DOHH2 (cell line): ENCODE data around the gene CERS3.

Experiments
- H3F3A ChIP-seq: fragments of 200-600 bp; sonication (generic), shearing (Covaris generic); 2 replicates; pipeline ENCODE4 v1.6.0; 2016; ENCODE audit warnings: antibody characterized with exemption, mild to moderate bottlenecking; ENCODE audit not compliant: control insufficient read depth, insufficient read depth
- H3K27ac ChIP-seq: fragments of 200-600 bp; sonication (generic); 2 replicates; pipeline ENCODE4 v1.5.1; 2014; ENCODE audit warnings: low read depth, mild to moderate bottlenecking, low read length, moderate library complexity
- H3K27me3 ChIP-seq: fragments of 200-600 bp; sonication (generic); 2 replicates; pipeline ENCODE4 v1.6.1; 2014; ENCODE audit warnings: mild to moderate bottlenecking, low read length, mixed read lengths; ENCODE audit not compliant: control insufficient read depth
- H3K36me3 ChIP-seq: fragments of 200-600 bp; sonication (generic); 2 replicates; pipeline ENCODE4 v1.6.1; 2014; ENCODE audit warnings: mild to moderate bottlenecking, low read length, moderate library complexity, mixed read lengths; ENCODE audit not compliant: control insufficient read depth
- H3K4me1 ChIP-seq: fragments of 200-600 bp; sonication (generic); 2 replicates; pipeline ENCODE4 v1.6.1; 2014; ENCODE audit warnings: mild to moderate bottlenecking, low read length, mixed read lengths; ENCODE audit not compliant: control insufficient read depth
- H3K4me2 ChIP-seq: fragments of 200-600 bp; sonication (generic); 2 replicates; pipeline ENCODE4 v1.6.0; 2014; ENCODE audit warnings: mild to moderate bottlenecking, low read length, moderate library complexity
- H3K4me3 ChIP-seq: fragments of 200-600 bp; sonication (generic); 2 replicates; pipeline ENCODE4 v1.5.1; 2014; ENCODE audit warnings: mild to moderate bottlenecking, low read length, mixed read lengths
- H3K79me2 ChIP-seq: fragments of 200-600 bp; sonication (generic); 2 replicates; pipeline ENCODE4 v1.6.1; 2014; ENCODE audit warnings: mild to moderate bottlenecking, low read length, mixed read lengths; ENCODE audit not compliant: control insufficient read depth
- H3K9me2 ChIP-seq: fragments of 200-600 bp; sonication (generic); replicated peaks from 2 replicates; pipeline ENCODE4 v1.6.1; 2014; ENCODE audit warnings: mild to moderate bottlenecking, low read length, mixed read lengths; ENCODE audit not compliant: control insufficient read depth
- H3K9me3 ChIP-seq: fragments of 200-600 bp; sonication (generic); 2 replicates; pipeline ENCODE4 v1.6.1; 2014; ENCODE audit warnings: antibody characterized with exemption, low read length, mixed read lengths; ENCODE audit not compliant: control insufficient read depth, insufficient read depth
- H4K20me1 ChIP-seq: fragments of 200-600 bp; sonication (generic); 2 replicates; pipeline ENCODE4 v1.6.0; 2014; ENCODE audit warnings: low read depth, mild to moderate bottlenecking, antibody characterized with exemption, low read length, moderate library complexity; ENCODE audit not compliant: control insufficient read depth, insufficient read depth
- EZH2phosphoT487 ChIP-seq: fragments of 200-600 bp; sonication (generic); IDR thresholded peaks from 2 replicates; pipeline ENCODE4 v1.6.1; 2017; ENCODE audit warnings: borderline replicate concordance, mild to moderate bottlenecking, antibody characterized with exemption, low read length, moderate library complexity, mixed read lengths
- TF ChIP-seq, protein P1 (sequence below): fragments of 200-600 bp; sonication (generic); IDR thresholded peaks from one replicate; pipeline ENCODE4 v1.5.1; 2014; ENCODE audit warnings: antibody characterized with exemption, mild to moderate bottlenecking, low read depth, low read length; ENCODE audit not compliant: poor library complexity, severe bottlenecking

Gene CERS3

DNA sequence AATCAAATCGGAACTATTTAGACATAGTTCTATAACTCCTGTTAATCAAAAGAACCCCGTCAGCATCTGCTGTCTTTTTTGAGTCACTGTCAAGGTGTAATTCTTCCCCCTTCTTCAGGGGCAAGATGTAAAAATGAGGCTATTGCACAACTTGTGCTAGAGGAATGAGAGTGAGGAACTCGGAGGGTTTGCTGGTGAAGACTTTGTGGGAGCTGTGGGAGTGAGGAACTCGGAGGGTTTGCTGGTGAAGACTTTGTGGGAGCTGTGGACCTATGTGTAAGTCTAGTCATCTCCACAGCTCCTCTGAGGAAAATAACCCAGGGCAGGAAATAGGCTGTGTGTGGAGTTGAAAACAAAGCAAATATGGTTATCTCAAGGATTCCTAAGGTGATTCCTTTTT, 2.5 kb upstream of the CERS3 start:
- H3K36me3 ChIP-seq = no peaks in the 10 kb centered on the region
- no peaks in the 10 kb centered on the region for H3K4me1 ChIP-seq
- TF ChIP-seq, protein P1, sequence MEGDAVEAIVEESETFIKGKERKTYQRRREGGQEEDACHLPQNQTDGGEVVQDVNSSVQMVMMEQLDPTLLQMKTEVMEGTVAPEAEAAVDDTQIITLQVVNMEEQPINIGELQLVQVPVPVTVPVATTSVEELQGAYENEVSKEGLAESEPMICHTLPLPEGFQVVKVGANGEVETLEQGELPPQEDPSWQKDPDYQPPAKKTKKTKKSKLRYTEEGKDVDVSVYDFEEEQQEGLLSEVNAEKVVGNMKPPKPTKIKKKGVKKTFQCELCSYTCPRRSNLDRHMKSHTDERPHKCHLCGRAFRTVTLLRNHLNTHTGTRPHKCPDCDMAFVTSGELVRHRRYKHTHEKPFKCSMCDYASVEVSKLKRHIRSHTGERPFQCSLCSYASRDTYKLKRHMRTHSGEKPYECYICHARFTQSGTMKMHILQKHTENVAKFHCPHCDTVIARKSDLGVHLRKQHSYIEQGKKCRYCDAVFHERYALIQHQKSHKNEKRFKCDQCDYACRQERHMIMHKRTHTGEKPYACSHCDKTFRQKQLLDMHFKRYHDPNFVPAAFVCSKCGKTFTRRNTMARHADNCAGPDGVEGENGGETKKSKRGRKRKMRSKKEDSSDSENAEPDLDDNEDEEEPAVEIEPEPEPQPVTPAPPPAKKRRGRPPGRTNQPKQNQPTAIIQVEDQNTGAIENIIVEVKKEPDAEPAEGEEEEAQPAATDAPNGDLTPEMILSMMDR = no peak
- TF ChIP-seq EZH2phosphoT487 = no peak
- H3K9me2 ChIP-seq = no peaks in the 10 kb centered on the region
- H3K4me2 ChIP-seq = no peak overlapping the region
- no peak overlapping the region for H3K4me3 ChIP-seq
- no peaks in the 10 kb centered on the region for H3K9me3 ChIP-seq
- no peaks in the 10 kb centered on the region for H3K79me2 ChIP-seq
- no peaks in the 10 kb centered on the region for H3F3A ChIP-seq
- no peaks in the 10 kb centered on the region for H3K27me3 ChIP-seq
- no peaks in the 10 kb centered on the region for H4K20me1 ChIP-seq
- no peak overlapping the region for H3K27ac ChIP-seq

DNA sequence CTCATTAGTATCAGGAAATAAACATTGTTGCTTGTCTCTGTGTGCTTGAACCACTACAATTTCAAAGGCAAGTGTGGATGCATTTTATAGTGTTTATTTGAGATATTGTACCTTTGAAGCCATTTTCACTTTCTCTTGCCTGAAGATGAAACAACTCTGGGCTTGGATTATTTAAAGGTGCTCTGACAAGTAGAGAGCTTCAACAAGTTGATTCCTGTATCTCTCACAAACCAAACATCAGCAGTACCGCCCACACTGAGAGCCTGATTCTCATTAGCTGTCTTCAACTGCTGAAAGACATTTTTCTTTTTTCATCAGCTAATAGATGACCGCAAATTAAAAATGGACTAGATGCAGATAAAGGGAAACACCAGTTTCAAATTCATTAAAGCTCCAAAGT, 806 bp upstream of the CERS3 start:
- no peaks in the 10 kb centered on the region for H3K27me3 ChIP-seq
- no peak overlapping the region for H3K27ac ChIP-seq
- no peaks in the 10 kb centered on the region for H4K20me1 ChIP-seq
- no peaks in the 10 kb centered on the region for H3K9me2 ChIP-seq
- TF ChIP-seq, protein P1 = no peak
- TF ChIP-seq EZH2phosphoT487 = no peak
- no peak overlapping the region for H3K4me2 ChIP-seq
- no peaks in the 10 kb centered on the region for H3F3A ChIP-seq
- H3K36me3 ChIP-seq = no peaks in the 10 kb centered on the region
- no peak overlapping the region for H3K4me3 ChIP-seq
- H3K79me2 ChIP-seq = no peaks in the 10 kb centered on the region
- no peaks in the 10 kb centered on the region for H3K9me3 ChIP-seq
- H3K4me1 ChIP-seq = no peaks in the 10 kb centered on the region

DNA sequence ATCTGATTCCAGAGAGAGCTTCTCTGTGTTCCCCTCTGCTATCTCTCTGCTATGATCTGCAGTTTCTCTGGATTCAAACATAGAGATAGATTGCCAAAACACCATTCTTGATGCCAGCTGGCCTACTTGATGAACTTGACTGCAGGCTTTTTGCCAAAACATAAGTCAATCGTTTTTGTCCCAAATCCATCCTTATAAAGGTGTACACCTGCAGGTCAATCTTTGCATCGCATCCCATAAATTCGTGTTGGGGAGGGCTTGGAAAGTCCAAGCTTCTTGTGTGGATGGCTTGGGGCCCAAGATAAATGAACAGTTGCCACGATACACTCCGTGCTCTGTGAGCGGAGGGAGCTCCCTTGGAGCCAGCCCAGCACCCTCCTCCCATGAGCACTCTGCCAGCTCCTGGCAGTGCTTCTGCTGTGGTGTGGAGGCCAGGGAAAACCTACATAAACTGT, 2.7 kb downstream of the CERS3 start:
- Histone ChIP-seq H3K9me3 (no peaks in the 10 kb centered on the region), H3K9me2 (no peaks in the 10 kb centered on the region), H3K4me2 (no peak overlapping the region), H3K4me3 (no peak overlapping the region), H4K20me1 (no peaks in the 10 kb centered on the region), H3K27me3 (no peaks in the 10 kb centered on the region), H3K79me2 (no peaks in the 10 kb centered on the region), H3K36me3 (no peaks in the 10 kb centered on the region), H3K27ac (no peak overlapping the region), H3K4me1 (no peaks in the 10 kb centered on the region), H3F3A (no peaks in the 10 kb centered on the region)
- TF ChIP-seq, protein P1 = no peak
- TF ChIP-seq EZH2phosphoT487 = no peak

DNA sequence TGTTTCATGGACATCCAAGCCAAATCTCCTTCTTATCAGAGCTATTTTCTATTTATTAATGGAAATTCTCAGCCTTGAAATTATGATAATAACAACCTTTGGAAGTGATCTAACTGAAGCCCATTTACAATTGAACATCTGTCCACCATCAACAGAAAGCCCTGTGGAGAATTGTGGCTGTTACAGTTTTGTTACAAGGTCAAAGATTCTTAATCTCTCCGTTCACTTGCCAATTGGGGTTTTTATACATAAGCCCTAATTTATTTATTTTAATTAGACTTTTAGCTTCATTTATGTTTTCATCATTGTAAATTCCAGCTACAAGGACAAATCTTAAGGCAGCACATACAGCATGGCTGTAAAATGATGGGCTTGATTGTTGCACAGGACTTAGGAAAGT, 3.3 kb downstream of the CERS3 start:
- Histone ChIP-seq H3K36me3 (no peaks in the 10 kb centered on the region), H3K4me1 (no peaks in the 10 kb centered on the region), H3K9me3 (no peaks in the 10 kb centered on the region), H3K27me3 (no peaks in the 10 kb centered on the region), H3K9me2 (no peaks in the 10 kb centered on the region), H3F3A (no peaks in the 10 kb centered on the region), H3K79me2 (no peaks in the 10 kb centered on the region), H3K4me2 (no peak overlapping the region), H4K20me1 (no peaks in the 10 kb centered on the region), H3K4me3 (no peak overlapping the region), H3K27ac (no peak overlapping the region)
- TF ChIP-seq, protein P1 = no peak
- TF ChIP-seq EZH2phosphoT487 = no peak
